GM18951 (cell line): ENCODE measurements around the gene LRRFIP1.
A peak's percentile ranks its signal among the peaks of the same experiment; 100 is the strongest.

Experiments used
- POLR2A ChIP-seq: IDR thresholded peaks from 4 replicates; pipeline ENCODE4 v1.6.1; 2011; ENCODE audit warnings: mild to moderate bottlenecking; ENCODE audit not compliant: insufficient read length, insufficient read depth; ENCODE audit errors: extremely low read depth
- in situ Hi-C: fragments of 300-500 bp; cut with MboI; formaldehyde crosslinking; loops from one replicate; pipeline ENCODE4 v1.12.0; 2022; ENCODE audit warnings: low sequenced_read_pairs, mixed read lengths, inconsistent platforms; ENCODE audit not compliant: unreplicated experiment

LRRFIP1 gene

GRCh38 chr2:237729681-237730475, 102.5 kb downstream of the LRRFIP1 start:
- TF ChIP-seq POLR2A = no peak
- in situ Hi-C loops = no loop called here

GRCh38 chr2:237731663-237732062, 104.3 kb downstream of the LRRFIP1 start:
- in situ Hi-C loops = no loop called here

GRCh38 chr2:237732070-237732469, 104.7 kb downstream of the LRRFIP1 start:
- in situ Hi-C loops = no loop called here
- TF ChIP-seq POLR2A = no peak

More at GRCh38 chr2:237731663-237732062, 104.3 kb downstream of the LRRFIP1 start:
- no peak for TF ChIP-seq POLR2A

GRCh38 chr2:237732790-237733381, 105.5 kb downstream of the LRRFIP1 start:
- in situ Hi-C loops = no loop called here
- TF ChIP-seq POLR2A = no peak

- in situ Hi-C loops = no loop called here
- TF ChIP-seq POLR2A = no peak
Measured at GRCh38 chr2:237733677-237734300, 106.4 kb downstream of the LRRFIP1 start.

GRCh38 chr2:237734905-237735623, 107.7 kb downstream of the LRRFIP1 start:
- no peak for TF ChIP-seq POLR2A
- in situ Hi-C loops = no loop called here

GRCh38 chr2:237735798-237736197, 108.4 kb downstream of the LRRFIP1 start:
- TF ChIP-seq POLR2A = no peak
- in situ Hi-C loops = no loop called here

GRCh38 chr2:237736783-237737182, 109.4 kb downstream of the LRRFIP1 start:
- in situ Hi-C loops = no loop called here
- TF ChIP-seq POLR2A = peak; percentile 21

- no peak for TF ChIP-seq POLR2A
- in situ Hi-C loops = no loop called here
Measured at GRCh38 chr2:237737196-237737865, 109.9 kb downstream of the LRRFIP1 start.

GRCh38 chr2:237738255-237738654, 110.9 kb downstream of the LRRFIP1 start:
- in situ Hi-C loops = no loop called here
- no peak for TF ChIP-seq POLR2A

- TF ChIP-seq POLR2A = no peak
- in situ Hi-C loops = no loop called here
Measured at GRCh38 chr2:237739101-237739500, 111.7 kb downstream of the LRRFIP1 start.

- in situ Hi-C loops = no loop called here
- TF ChIP-seq POLR2A = no peak
Measured at GRCh38 chr2:237742191-237742590, 114.8 kb downstream of the LRRFIP1 start.

- in situ Hi-C loops = no loop called here
- no peak for TF ChIP-seq POLR2A
Measured at GRCh38 chr2:237742614-237743013, 115.2 kb downstream of the LRRFIP1 start.
